HUES48 (cell line): ENCODE measurements around the gene SPNS2.

Experiments used
- H3K27ac ChIP-seq: one replicate; pipeline ENCODE4 v1.7.0; 2013; ENCODE audit warnings: low read depth, low read length, inconsistent platforms
- H3K27me3 ChIP-seq: 2 replicates; pipeline ENCODE4 v1.6.1; 2013; ENCODE audit warnings: mild to moderate bottlenecking, low read length; ENCODE audit not compliant: control insufficient read depth, insufficient read depth
- H3K36me3 ChIP-seq: 2 replicates; pipeline ENCODE4 v1.6.1; 2013; ENCODE audit warnings: low read length; ENCODE audit not compliant: control insufficient read depth, insufficient read depth
- H3K4me1 ChIP-seq: 2 replicates; pipeline ENCODE4 v1.6.1; 2013; ENCODE audit warnings: mild to moderate bottlenecking, low read length; ENCODE audit not compliant: control insufficient read depth, insufficient read depth
- H3K4me3 ChIP-seq: 2 replicates; pipeline ENCODE4 v1.5.1; 2013; ENCODE audit warnings: mild to moderate bottlenecking, low read depth, low read length
- H3K9ac ChIP-seq: 2 replicates; pipeline ENCODE4 v1.6.1; 2013; ENCODE audit warnings: mild to moderate bottlenecking, low read depth, low read length, moderate library complexity
- H3K9me3 ChIP-seq: 2 replicates; pipeline ENCODE4 v1.6.1; 2013; ENCODE audit warnings: low read length; ENCODE audit not compliant: control insufficient read depth, insufficient read depth

Gene SPNS2

GRCh38 chr17:4549781-4550533, 51.3 kb downstream of the SPNS2 start:
- H3K9ac ChIP-seq, result no peak overlapping the region
- H3K36me3 ChIP-seq, result peaks cover 92% of the 10 kb centered on the region
- H3K4me1 ChIP-seq, result no peaks in the 10 kb centered on the region
- H3K9me3 ChIP-seq, result no peaks in the 10 kb centered on the region
- H3K4me3 ChIP-seq, result no peak overlapping the region
- H3K27me3 ChIP-seq, result no peaks in the 10 kb centered on the region
- no peak overlapping the region for H3K27ac ChIP-seq

- H3K4me1 ChIP-seq, result peaks cover 2% of the 10 kb centered on the region
- no peak overlapping the region for H3K9ac ChIP-seq
- peaks cover 86% of the 10 kb centered on the region for H3K36me3 ChIP-seq
- peak overlapping the region; percentile 12 for H3K27ac ChIP-seq
- no peaks in the 10 kb centered on the region for H3K9me3 ChIP-seq
- no peaks in the 10 kb centered on the region for H3K27me3 ChIP-seq
- no peak overlapping the region for H3K4me3 ChIP-seq
Observed at GRCh38 chr17:4550534-4551039, 51.9 kb downstream of the SPNS2 start.

GRCh38 chr17:4551141-4551540, 52.5 kb downstream of the SPNS2 start:
- H3K27me3 ChIP-seq, result no peaks in the 10 kb centered on the region
- no peaks in the 10 kb centered on the region for H3K9me3 ChIP-seq
- H3K4me3 ChIP-seq, result no peak overlapping the region
- peaks cover 8% of the 10 kb centered on the region for H3K4me1 ChIP-seq
- peak overlapping the region; percentile 12 for H3K27ac ChIP-seq
- H3K36me3 ChIP-seq, result peaks cover 80% of the 10 kb centered on the region
- no peak overlapping the region for H3K9ac ChIP-seq

- peaks cover 72% of the 10 kb centered on the region for H3K36me3 ChIP-seq
Observed at GRCh38 chr17:4551796-4552525, 53.3 kb downstream of the SPNS2 start.

GRCh38 chr17:4553669-4554068, 55.0 kb downstream of the SPNS2 start:
- Histone ChIP-seq H3K27ac (no peak overlapping the region), H3K4me3 (peak overlapping the region; percentile 93)

More at GRCh38 chr17:4551796-4552525, 53.3 kb downstream of the SPNS2 start:
- Histone ChIP-seq H3K4me3 (no peak overlapping the region), H3K27ac (no peak overlapping the region), H3K9ac (no peak overlapping the region), H3K27me3 (no peaks in the 10 kb centered on the region), H3K9me3 (no peaks in the 10 kb centered on the region), H3K4me1 (peaks cover 15% of the 10 kb centered on the region)

GRCh38 chr17:4554441-4554996, 55.8 kb downstream of the SPNS2 start:
- peak overlapping the region; percentile 90 for H3K9ac ChIP-seq
- H3K4me3 ChIP-seq, result peak overlapping the region; percentile 93
- H3K27me3 ChIP-seq, result no peaks in the 10 kb centered on the region
- peaks cover 47% of the 10 kb centered on the region for H3K36me3 ChIP-seq
- peaks cover 15% of the 10 kb centered on the region for H3K4me1 ChIP-seq
- no peak overlapping the region for H3K27ac ChIP-seq
- no peaks in the 10 kb centered on the region for H3K9me3 ChIP-seq

More at GRCh38 chr17:4553669-4554068, 55.0 kb downstream of the SPNS2 start:
- Histone ChIP-seq H3K4me1 (peaks cover 15% of the 10 kb centered on the region), H3K9ac (no peak overlapping the region), H3K9me3 (no peaks in the 10 kb centered on the region), H3K36me3 (peaks cover 55% of the 10 kb centered on the region), H3K27me3 (no peaks in the 10 kb centered on the region)

- Histone ChIP-seq H3K27ac (peak within 1 kb of the TSS; percentile 86), H3K4me3 (peak within 1 kb of the TSS; percentile 93), H3K9ac (peak within 1 kb of the TSS; percentile 90), H3K4me1 (peaks cover 15% of the 10 kb centered on the region), H3K36me3 (peaks cover 40% of the 10 kb centered on the region), H3K27me3 (no peaks in the 10 kb centered on the region), H3K9me3 (no peaks in the 10 kb centered on the region)
Observed at GRCh38 chr17:4554997-4555799, 56.5 kb downstream of the SPNS2 start, which contains the start of gene MYBBP1A. Gene MYBBP1A, minus strand, starts transcription at chr17:4555384. Its CDS starts 60 bp downstream, at chr17:4555324.

GRCh38 chr17:4555873-4556759, 57.4 kb downstream of the SPNS2 start:
- Histone ChIP-seq H3K36me3 (peaks cover 31% of the 10 kb centered on the region), H3K4me1 (peaks cover 15% of the 10 kb centered on the region), H3K4me3 (peak overlapping the region; percentile 93), H3K9ac (peak overlapping the region; percentile 64), H3K27me3 (no peaks in the 10 kb centered on the region), H3K9me3 (no peaks in the 10 kb centered on the region), H3K27ac (peak overlapping the region; percentile 86)

GRCh38 chr17:4556996-4557395, 58.3 kb downstream of the SPNS2 start:
- H3K9ac ChIP-seq, result no peak overlapping the region
- H3K4me1 ChIP-seq, result peaks cover 15% of the 10 kb centered on the region
- H3K27me3 ChIP-seq, result no peaks in the 10 kb centered on the region
- peaks cover 23% of the 10 kb centered on the region for H3K36me3 ChIP-seq
- H3K9me3 ChIP-seq, result no peaks in the 10 kb centered on the region
- no peak overlapping the region for H3K4me3 ChIP-seq
- no peak overlapping the region for H3K27ac ChIP-seq
